Testis (tissue), 2 donors: ENCODE data around the gene NAGA.

Experiments used
- POLR2A ChIP-seq: fragments of 450-650 bp; IDR thresholded peaks from one replicate; pipeline ENCODE4 v1.6.1; 2017; ENCODE audit warnings: antibody characterized with exemption, mild to moderate bottlenecking, moderate library complexity
- TF ChIP-seq, protein P1 (sequence below), 3 experiments: fragments of 450-650 bp in 2 of 3; fragments of 200-600 bp in 1 of 3; sonication (generic) in 1 of 3; IDR thresholded peaks; one replicate each; pipeline ENCODE4 v1.5.1; 2016 to 2019; ENCODE audit warnings: antibody characterized with exemption in 3 of 3, mild to moderate bottlenecking in 2 of 3, moderate library complexity in 1 of 3

GRCh38 chr22:42073621-42074041 lies 3.0 kb upstream of the NAGA start:
- TF ChIP-seq, protein P1, sequence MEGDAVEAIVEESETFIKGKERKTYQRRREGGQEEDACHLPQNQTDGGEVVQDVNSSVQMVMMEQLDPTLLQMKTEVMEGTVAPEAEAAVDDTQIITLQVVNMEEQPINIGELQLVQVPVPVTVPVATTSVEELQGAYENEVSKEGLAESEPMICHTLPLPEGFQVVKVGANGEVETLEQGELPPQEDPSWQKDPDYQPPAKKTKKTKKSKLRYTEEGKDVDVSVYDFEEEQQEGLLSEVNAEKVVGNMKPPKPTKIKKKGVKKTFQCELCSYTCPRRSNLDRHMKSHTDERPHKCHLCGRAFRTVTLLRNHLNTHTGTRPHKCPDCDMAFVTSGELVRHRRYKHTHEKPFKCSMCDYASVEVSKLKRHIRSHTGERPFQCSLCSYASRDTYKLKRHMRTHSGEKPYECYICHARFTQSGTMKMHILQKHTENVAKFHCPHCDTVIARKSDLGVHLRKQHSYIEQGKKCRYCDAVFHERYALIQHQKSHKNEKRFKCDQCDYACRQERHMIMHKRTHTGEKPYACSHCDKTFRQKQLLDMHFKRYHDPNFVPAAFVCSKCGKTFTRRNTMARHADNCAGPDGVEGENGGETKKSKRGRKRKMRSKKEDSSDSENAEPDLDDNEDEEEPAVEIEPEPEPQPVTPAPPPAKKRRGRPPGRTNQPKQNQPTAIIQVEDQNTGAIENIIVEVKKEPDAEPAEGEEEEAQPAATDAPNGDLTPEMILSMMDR (IDR thresholded peaks at IDR 0.05) = no peak
- TF ChIP-seq POLR2A = no peak
